CD4-positive, alpha-beta T cell treated with Interleukin-1 beta for 1 hour (primary cell): ENCODE results near the gene TNS4.

ENCODE experiments used
- DNase-seq, 2 donors: peaks; one replicate each; pipeline ENCODE4 v3.0.0-alpha.2; 2020 to 2022

The TNS4 gene

GRCh38 chr17:40454613-40454995, 46.8 kb downstream of the TNS4 start:
- DNase-seq = no peak

- no peak for DNase-seq
Observed at GRCh38 chr17:40453881-40454612, 47.4 kb downstream of the TNS4 start.

- no peak for DNase-seq
Observed at GRCh38 chr17:40452921-40453378, 48.5 kb downstream of the TNS4 start.

- DNase-seq = no peak
Observed at GRCh38 chr17:40452216-40452787, 49.1 kb downstream of the TNS4 start.

GRCh38 chr17:40451420-40451819, 50.0 kb downstream of the TNS4 start:
- no peak for DNase-seq

- DNase-seq = peak; percentile 29 to 37
Observed at GRCh38 chr17:40450175-40450574, 51.2 kb downstream of the TNS4 start.

GRCh38 chr17:40448639-40449261, 52.7 kb downstream of the TNS4 start:
- no peak for DNase-seq

GRCh38 chr17:40448213-40448638, 53.2 kb downstream of the TNS4 start:
- DNase-seq = no peak

- no peak for DNase-seq
Observed at GRCh38 chr17:40447806-40448205, 53.6 kb downstream of the TNS4 start.

- DNase-seq = no peak
Observed at GRCh38 chr17:40447148-40447644, 54.2 kb downstream of the TNS4 start.

- no peak for DNase-seq
Observed at GRCh38 chr17:40445751-40446468, 55.5 kb downstream of the TNS4 start.

- no peak for DNase-seq
Observed at GRCh38 chr17:40443988-40444899, 57.2 kb downstream of the TNS4 start.

GRCh38 chr17:40443196-40443987, 58.0 kb downstream of the TNS4 start, which contains the start of gene IGFBP4:
Gene IGFBP4 (plus strand): TSS chr17:40443450. CDS start chr17:40443736, 286 bp downstream.
- peak; percentile 69 to 75 for DNase-seq

GRCh38 chr17:40442392-40443195, 58.8 kb downstream of the TNS4 start:
- no peak for DNase-seq

- no peak for DNase-seq
Observed at GRCh38 chr17:40440166-40440565, 61.3 kb downstream of the TNS4 start.

GRCh38 chr17:40437095-40437732, 64.2 kb downstream of the TNS4 start:
- no peak for DNase-seq

GRCh38 chr17:40436636-40437035, 64.8 kb downstream of the TNS4 start:
- no peak for DNase-seq

GRCh38 chr17:40433551-40434415, 67.6 kb downstream of the TNS4 start:
- no peak for DNase-seq
